ENCODE measurements around the gene PRDX1.
"Not testable (repeated sequence)": the region's sequence is repeated elsewhere in the genome, so short reads cannot be mapped to it uniquely, and the experiment has no call there.

Gene PRDX1

GRCh38 chr1:45473302-45473701, 48.4 kb downstream of the PRDX1 start:
- H3K4me1 ChIP-seq (ENCODE audit: control insufficient read depth, insufficient read depth, low read depth, low read length) = no peaks in the 10 kb centered on the region
- H3K79me1 ChIP-seq (replicated peaks; ENCODE audit: low read length, poor library complexity, severe bottlenecking) = no peaks in the 10 kb centered on the region
- no peak for DNase-seq
- H2BK120ac ChIP-seq (ENCODE audit: low read depth, low read length) = no peak overlapping the region
- H2BK12ac ChIP-seq (ENCODE audit: low read length in 2 of 2) = no peak overlapping the region
- H3K36me3 ChIP-seq (ENCODE audit: control insufficient read depth in 1 of 2, insufficient read depth in 2 of 2, low read depth in 1 of 2, low read length in 2 of 2) = no peaks in the 10 kb centered on the region
- no peak overlapping the region for H2AFZ ChIP-seq (ENCODE audit: low read depth, low read length)
- no peak overlapping the region for H3K27ac ChIP-seq (ENCODE audit: low read length, poor library complexity, severe bottlenecking)
- no peak overlapping the region for H2AK5ac ChIP-seq (ENCODE audit: low read length, severe bottlenecking)
- H3K23ac ChIP-seq (ENCODE audit: low read length in 2 of 2) = no peak overlapping the region
- H3K4ac ChIP-seq (ENCODE audit: low read depth in 1 of 2, low read length in 2 of 2) = no peak overlapping the region
- no peak overlapping the region for H3K18ac ChIP-seq (ENCODE audit: low read depth in 1 of 2, low read length in 2 of 2)
- H4K91ac ChIP-seq (ENCODE audit: low read length) = no peak overlapping the region
- H4K8ac ChIP-seq (ENCODE audit: low read length) = no peak overlapping the region
- H3K9ac ChIP-seq (ENCODE audit: low read length) = no peak overlapping the region
- 60% methylated on average over 1 of the region's 2 CpGs for WGBS
- no peaks in the 10 kb centered on the region for H3K9me3 ChIP-seq (ENCODE audit: control insufficient read depth, low read length)
- H3K14ac ChIP-seq (ENCODE audit: low read length in 2 of 2) = no peak overlapping the region
- no peak overlapping the region for H3K4me2 ChIP-seq (ENCODE audit: low read length, poor library complexity, severe bottlenecking)
- H2BK5ac ChIP-seq (ENCODE audit: low read depth, low read length, poor library complexity, severe bottlenecking) = no peak overlapping the region
- H3K27me3 ChIP-seq (ENCODE audit: control insufficient read depth in 1 of 2, insufficient read depth in 1 of 2, low read length in 2 of 2) = no peaks in the 10 kb centered on the region
- H2BK15ac ChIP-seq (ENCODE audit: low read depth, poor library complexity, severe bottlenecking) = no peak overlapping the region
- H3K4me3 ChIP-seq (ENCODE audit: insufficient read depth in 1 of 2, low read depth in 1 of 2, low read length in 2 of 2) = no peak overlapping the region

GRCh38 chr1:45470306-45470798, 51.3 kb downstream of the PRDX1 start:
- Histone ChIP-seq H2BK15ac (ENCODE audit: low read depth, poor library complexity, severe bottlenecking) (no peak overlapping the region), H2BK5ac (ENCODE audit: low read depth, low read length, poor library complexity, severe bottlenecking) (no peak overlapping the region), H3K14ac (ENCODE audit: low read length in 2 of 2) (no peak overlapping the region), H3K4me1 (ENCODE audit: control insufficient read depth, insufficient read depth, low read depth, low read length) (no peaks in the 10 kb centered on the region), H3K79me1 (replicated peaks; ENCODE audit: low read length, poor library complexity, severe bottlenecking) (no peaks in the 10 kb centered on the region), H4K91ac (ENCODE audit: low read length) (no peak overlapping the region), H3K4ac (ENCODE audit: low read depth in 1 of 2, low read length in 2 of 2) (no peak overlapping the region), H3K9ac (ENCODE audit: low read length) (no peak overlapping the region), H3K18ac (ENCODE audit: low read depth in 1 of 2, low read length in 2 of 2) (no peak overlapping the region), H3K27me3 (ENCODE audit: control insufficient read depth in 1 of 2, insufficient read depth in 1 of 2, low read length in 2 of 2) (no peaks in the 10 kb centered on the region), H2AK5ac (ENCODE audit: low read length, severe bottlenecking) (no peak overlapping the region), H3K4me3 (ENCODE audit: insufficient read depth in 1 of 2, low read depth in 1 of 2, low read length in 2 of 2) (no peak overlapping the region), H2AFZ (ENCODE audit: low read depth, low read length) (no peak overlapping the region), H2BK120ac (ENCODE audit: low read depth, low read length) (no peak overlapping the region), H3K4me2 (ENCODE audit: low read length, poor library complexity, severe bottlenecking) (no peak overlapping the region), H4K8ac (ENCODE audit: low read length) (no peak overlapping the region), H3K27ac (ENCODE audit: low read length, poor library complexity, severe bottlenecking) (no peak overlapping the region), H3K36me3 (ENCODE audit: control insufficient read depth in 1 of 2, insufficient read depth in 2 of 2, low read depth in 1 of 2, low read length in 2 of 2) (no peaks in the 10 kb centered on the region), H2BK12ac (ENCODE audit: low read length in 2 of 2) (no peak overlapping the region), H3K23ac (ENCODE audit: low read length in 2 of 2) (no peak overlapping the region), H3K9me3 (ENCODE audit: control insufficient read depth, low read length) (no peaks in the 10 kb centered on the region)
- 76% methylated on average over 2 of the region's 2 CpGs for WGBS
- no peak for DNase-seq

GRCh38 chr1:45467353-45467752, 54.3 kb downstream of the PRDX1 start:
- not testable (repeated sequence) for H3K9ac ChIP-seq (ENCODE audit: low read length); H2BK120ac ChIP-seq (ENCODE audit: low read depth, low read length); H3K4me1 ChIP-seq (ENCODE audit: control insufficient read depth, insufficient read depth, low read depth, low read length); H4K91ac ChIP-seq (ENCODE audit: low read length); H3K27me3 ChIP-seq (ENCODE audit: control insufficient read depth in 1 of 2, insufficient read depth in 1 of 2, low read length in 2 of 2); H2BK12ac ChIP-seq (ENCODE audit: low read length in 2 of 2); H3K4ac ChIP-seq (ENCODE audit: low read depth in 1 of 2, low read length in 2 of 2); H2AK5ac ChIP-seq (ENCODE audit: low read length, severe bottlenecking); H3K4me2 ChIP-seq (ENCODE audit: low read length, poor library complexity, severe bottlenecking); H3K23ac ChIP-seq (ENCODE audit: low read length in 2 of 2); DNase-seq; H3K14ac ChIP-seq (ENCODE audit: low read length in 2 of 2); H3K4me3 ChIP-seq (ENCODE audit: insufficient read depth in 1 of 2, low read depth in 1 of 2, low read length in 2 of 2); H2BK15ac ChIP-seq (ENCODE audit: low read depth, poor library complexity, severe bottlenecking); H3K27ac ChIP-seq (ENCODE audit: low read length, poor library complexity, severe bottlenecking); H4K8ac ChIP-seq (ENCODE audit: low read length); H3K18ac ChIP-seq (ENCODE audit: low read depth in 1 of 2, low read length in 2 of 2); H3K36me3 ChIP-seq (ENCODE audit: control insufficient read depth in 1 of 2, insufficient read depth in 2 of 2, low read depth in 1 of 2, low read length in 2 of 2); H2AFZ ChIP-seq (ENCODE audit: low read depth, low read length); H2BK5ac ChIP-seq (ENCODE audit: low read depth, low read length, poor library complexity, severe bottlenecking); H3K9me3 ChIP-seq (ENCODE audit: control insufficient read depth, low read length); H3K79me1 ChIP-seq (replicated peaks; ENCODE audit: low read length, poor library complexity, severe bottlenecking)
- 90% methylated on average over 9 of the region's 9 CpGs for WGBS

- no peak overlapping the region for H2BK120ac ChIP-seq (ENCODE audit: low read depth, low read length)
- no peak overlapping the region for H2BK12ac ChIP-seq (ENCODE audit: low read length in 2 of 2)
- no peaks in the 10 kb centered on the region for H3K79me1 ChIP-seq (replicated peaks; ENCODE audit: low read length, poor library complexity, severe bottlenecking)
- H3K4ac ChIP-seq (ENCODE audit: low read depth in 1 of 2, low read length in 2 of 2) = no peak overlapping the region
- no peaks in the 10 kb centered on the region for H3K4me1 ChIP-seq (ENCODE audit: control insufficient read depth, insufficient read depth, low read depth, low read length)
- H2BK15ac ChIP-seq (ENCODE audit: low read depth, poor library complexity, severe bottlenecking) = no peak overlapping the region
- H2AFZ ChIP-seq (ENCODE audit: low read depth, low read length) = no peak overlapping the region
- H2BK5ac ChIP-seq (ENCODE audit: low read depth, low read length, poor library complexity, severe bottlenecking) = no peak overlapping the region
- no peak overlapping the region for H3K18ac ChIP-seq (ENCODE audit: low read depth in 1 of 2, low read length in 2 of 2)
- H4K91ac ChIP-seq (ENCODE audit: low read length) = no peak overlapping the region
- H3K27me3 ChIP-seq (ENCODE audit: control insufficient read depth in 1 of 2, insufficient read depth in 1 of 2, low read length in 2 of 2) = no peaks in the 10 kb centered on the region
- no peak for DNase-seq
- no peak overlapping the region for H3K23ac ChIP-seq (ENCODE audit: low read length in 2 of 2)
- H3K9ac ChIP-seq (ENCODE audit: low read length) = no peak overlapping the region
- H3K4me2 ChIP-seq (ENCODE audit: low read length, poor library complexity, severe bottlenecking) = no peak overlapping the region
- no peaks in the 10 kb centered on the region for H3K9me3 ChIP-seq (ENCODE audit: control insufficient read depth, low read length)
- no peak overlapping the region for H3K4me3 ChIP-seq (ENCODE audit: insufficient read depth in 1 of 2, low read depth in 1 of 2, low read length in 2 of 2)
- H3K36me3 ChIP-seq (ENCODE audit: control insufficient read depth in 1 of 2, insufficient read depth in 2 of 2, low read depth in 1 of 2, low read length in 2 of 2) = no peaks in the 10 kb centered on the region
- H3K27ac ChIP-seq (ENCODE audit: low read length, poor library complexity, severe bottlenecking) = no peak overlapping the region
- no peak overlapping the region for H3K14ac ChIP-seq (ENCODE audit: low read length in 2 of 2)
- no peak overlapping the region for H4K8ac ChIP-seq (ENCODE audit: low read length)
- no peak overlapping the region for H2AK5ac ChIP-seq (ENCODE audit: low read length, severe bottlenecking)
Measured at GRCh38 chr1:45465277-45465676, 56.4 kb downstream of the PRDX1 start.

Measured in mesenchymal stem cell (in vitro differentiated cells and primary cell).